Measurements from ENCODE around the gene TESK1.

DNA sequence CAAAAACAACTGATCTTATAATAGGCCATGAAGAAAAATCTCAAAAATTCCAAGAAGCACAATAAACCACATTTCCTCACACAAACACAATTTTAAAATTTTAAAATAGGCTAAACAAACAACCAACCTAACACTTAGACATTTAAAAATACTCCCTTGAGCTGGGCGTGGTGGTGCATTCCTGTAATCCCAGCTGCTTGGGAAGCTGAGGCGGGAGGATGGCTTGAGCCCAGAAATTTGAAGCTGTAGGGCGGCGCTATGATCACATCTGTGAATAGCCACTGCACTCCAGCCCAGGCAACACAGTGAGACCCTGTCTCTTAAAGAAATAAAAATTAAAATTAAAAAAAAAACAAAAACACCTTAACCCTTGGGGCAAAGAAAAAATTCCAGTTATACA is 36.9 kb upstream of the TESK1 start:
- TF ChIP-seq, protein P1, sequence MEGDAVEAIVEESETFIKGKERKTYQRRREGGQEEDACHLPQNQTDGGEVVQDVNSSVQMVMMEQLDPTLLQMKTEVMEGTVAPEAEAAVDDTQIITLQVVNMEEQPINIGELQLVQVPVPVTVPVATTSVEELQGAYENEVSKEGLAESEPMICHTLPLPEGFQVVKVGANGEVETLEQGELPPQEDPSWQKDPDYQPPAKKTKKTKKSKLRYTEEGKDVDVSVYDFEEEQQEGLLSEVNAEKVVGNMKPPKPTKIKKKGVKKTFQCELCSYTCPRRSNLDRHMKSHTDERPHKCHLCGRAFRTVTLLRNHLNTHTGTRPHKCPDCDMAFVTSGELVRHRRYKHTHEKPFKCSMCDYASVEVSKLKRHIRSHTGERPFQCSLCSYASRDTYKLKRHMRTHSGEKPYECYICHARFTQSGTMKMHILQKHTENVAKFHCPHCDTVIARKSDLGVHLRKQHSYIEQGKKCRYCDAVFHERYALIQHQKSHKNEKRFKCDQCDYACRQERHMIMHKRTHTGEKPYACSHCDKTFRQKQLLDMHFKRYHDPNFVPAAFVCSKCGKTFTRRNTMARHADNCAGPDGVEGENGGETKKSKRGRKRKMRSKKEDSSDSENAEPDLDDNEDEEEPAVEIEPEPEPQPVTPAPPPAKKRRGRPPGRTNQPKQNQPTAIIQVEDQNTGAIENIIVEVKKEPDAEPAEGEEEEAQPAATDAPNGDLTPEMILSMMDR (IDR thresholded peaks at IDR 0.05), result no peak
- TF ChIP-seq POLR2A (IDR thresholded peaks at IDR 0.05), result no peak
